DOHH2 (cell line): ENCODE results near the gene TUBB4B.

Source experiments
- H3F3A ChIP-seq: fragments of 200-600 bp; sonication (generic), shearing (Covaris generic); 2 replicates; pipeline ENCODE4 v1.6.0; 2016; ENCODE audit warnings: antibody characterized with exemption, mild to moderate bottlenecking; ENCODE audit not compliant: control insufficient read depth, insufficient read depth
- H3K27ac ChIP-seq: fragments of 200-600 bp; sonication (generic); 2 replicates; pipeline ENCODE4 v1.5.1; 2014; ENCODE audit warnings: low read depth, mild to moderate bottlenecking, low read length, moderate library complexity
- H3K27me3 ChIP-seq: fragments of 200-600 bp; sonication (generic); 2 replicates; pipeline ENCODE4 v1.6.1; 2014; ENCODE audit warnings: mild to moderate bottlenecking, low read length, mixed read lengths; ENCODE audit not compliant: control insufficient read depth
- H3K36me3 ChIP-seq: fragments of 200-600 bp; sonication (generic); 2 replicates; pipeline ENCODE4 v1.6.1; 2014; ENCODE audit warnings: mild to moderate bottlenecking, low read length, moderate library complexity, mixed read lengths; ENCODE audit not compliant: control insufficient read depth
- H3K4me1 ChIP-seq: fragments of 200-600 bp; sonication (generic); 2 replicates; pipeline ENCODE4 v1.6.1; 2014; ENCODE audit warnings: mild to moderate bottlenecking, low read length, mixed read lengths; ENCODE audit not compliant: control insufficient read depth
- H3K4me2 ChIP-seq: fragments of 200-600 bp; sonication (generic); 2 replicates; pipeline ENCODE4 v1.6.0; 2014; ENCODE audit warnings: mild to moderate bottlenecking, low read length, moderate library complexity
- H3K4me3 ChIP-seq: fragments of 200-600 bp; sonication (generic); 2 replicates; pipeline ENCODE4 v1.5.1; 2014; ENCODE audit warnings: mild to moderate bottlenecking, low read length, mixed read lengths
- H3K79me2 ChIP-seq: fragments of 200-600 bp; sonication (generic); 2 replicates; pipeline ENCODE4 v1.6.1; 2014; ENCODE audit warnings: mild to moderate bottlenecking, low read length, mixed read lengths; ENCODE audit not compliant: control insufficient read depth
- H3K9me2 ChIP-seq: fragments of 200-600 bp; sonication (generic); replicated peaks from 2 replicates; pipeline ENCODE4 v1.6.1; 2014; ENCODE audit warnings: mild to moderate bottlenecking, low read length, mixed read lengths; ENCODE audit not compliant: control insufficient read depth
- H3K9me3 ChIP-seq: fragments of 200-600 bp; sonication (generic); 2 replicates; pipeline ENCODE4 v1.6.1; 2014; ENCODE audit warnings: antibody characterized with exemption, low read length, mixed read lengths; ENCODE audit not compliant: control insufficient read depth, insufficient read depth
- H4K20me1 ChIP-seq: fragments of 200-600 bp; sonication (generic); 2 replicates; pipeline ENCODE4 v1.6.0; 2014; ENCODE audit warnings: low read depth, mild to moderate bottlenecking, antibody characterized with exemption, low read length, moderate library complexity; ENCODE audit not compliant: control insufficient read depth, insufficient read depth
- EZH2phosphoT487 ChIP-seq: fragments of 200-600 bp; sonication (generic); IDR thresholded peaks from 2 replicates; pipeline ENCODE4 v1.6.1; 2017; ENCODE audit warnings: borderline replicate concordance, mild to moderate bottlenecking, antibody characterized with exemption, low read length, moderate library complexity, mixed read lengths
- TF ChIP-seq, protein P1 (sequence below): fragments of 200-600 bp; sonication (generic); IDR thresholded peaks from one replicate; pipeline ENCODE4 v1.5.1; 2014; ENCODE audit warnings: antibody characterized with exemption, mild to moderate bottlenecking, low read depth, low read length; ENCODE audit not compliant: poor library complexity, severe bottlenecking

The TUBB4B gene

GRCh38 chr9:137218212-137218753 lies 22.8 kb upstream of the TUBB4B start:
- H3F3A ChIP-seq, result no peaks in the 10 kb centered on the region; the same call in 1 of the 2 replicates
- H3K27me3 ChIP-seq, result no peaks in the 10 kb centered on the region
- H3K4me1 ChIP-seq, result peaks cover 10% of the 10 kb centered on the region
- TF ChIP-seq, protein P1, sequence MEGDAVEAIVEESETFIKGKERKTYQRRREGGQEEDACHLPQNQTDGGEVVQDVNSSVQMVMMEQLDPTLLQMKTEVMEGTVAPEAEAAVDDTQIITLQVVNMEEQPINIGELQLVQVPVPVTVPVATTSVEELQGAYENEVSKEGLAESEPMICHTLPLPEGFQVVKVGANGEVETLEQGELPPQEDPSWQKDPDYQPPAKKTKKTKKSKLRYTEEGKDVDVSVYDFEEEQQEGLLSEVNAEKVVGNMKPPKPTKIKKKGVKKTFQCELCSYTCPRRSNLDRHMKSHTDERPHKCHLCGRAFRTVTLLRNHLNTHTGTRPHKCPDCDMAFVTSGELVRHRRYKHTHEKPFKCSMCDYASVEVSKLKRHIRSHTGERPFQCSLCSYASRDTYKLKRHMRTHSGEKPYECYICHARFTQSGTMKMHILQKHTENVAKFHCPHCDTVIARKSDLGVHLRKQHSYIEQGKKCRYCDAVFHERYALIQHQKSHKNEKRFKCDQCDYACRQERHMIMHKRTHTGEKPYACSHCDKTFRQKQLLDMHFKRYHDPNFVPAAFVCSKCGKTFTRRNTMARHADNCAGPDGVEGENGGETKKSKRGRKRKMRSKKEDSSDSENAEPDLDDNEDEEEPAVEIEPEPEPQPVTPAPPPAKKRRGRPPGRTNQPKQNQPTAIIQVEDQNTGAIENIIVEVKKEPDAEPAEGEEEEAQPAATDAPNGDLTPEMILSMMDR, result no peak
- no peak for TF ChIP-seq EZH2phosphoT487
- no peaks in the 10 kb centered on the region for H3K9me2 ChIP-seq
- H3K9me3 ChIP-seq, result no peaks in the 10 kb centered on the region
- H3K27ac ChIP-seq, result no peak overlapping the region
- H3K4me3 ChIP-seq, result no peak overlapping the region
- H4K20me1 ChIP-seq, result no peaks in the 10 kb centered on the region
- H3K36me3 ChIP-seq, result peaks cover 25% of the 10 kb centered on the region
- no peak overlapping the region for H3K4me2 ChIP-seq
- H3K79me2 ChIP-seq, result no peaks in the 10 kb centered on the region

- Histone ChIP-seq H3K9me3 (no peaks in the 10 kb centered on the region), H3K4me1 (peaks cover 10% of the 10 kb centered on the region), H3K79me2 (peaks cover 2% of the 10 kb centered on the region), H3F3A (no peaks in the 10 kb centered on the region; the same call in 1 of the 2 replicates), H4K20me1 (no peaks in the 10 kb centered on the region), H3K27me3 (no peaks in the 10 kb centered on the region), H3K4me2 (no peak overlapping the region), H3K36me3 (peaks cover 25% of the 10 kb centered on the region), H3K9me2 (no peaks in the 10 kb centered on the region), H3K4me3 (no peak overlapping the region), H3K27ac (no peak overlapping the region)
- TF ChIP-seq EZH2phosphoT487, result no peak
- TF ChIP-seq, protein P1, result no peak
These were observed 22.3 kb upstream of the TUBB4B start for GRCh38 chr9:137218754-137219271.

- no peak overlapping the region for H3K4me2 ChIP-seq
- no peak overlapping the region for H3K4me3 ChIP-seq
- H3K36me3 ChIP-seq, result peaks cover 18% of the 10 kb centered on the region
- H3K27me3 ChIP-seq, result no peaks in the 10 kb centered on the region
- H3K27ac ChIP-seq, result no peak overlapping the region
- no peaks in the 10 kb centered on the region for H4K20me1 ChIP-seq
- peaks cover 5% of the 10 kb centered on the region for H3K79me2 ChIP-seq
- H3K9me2 ChIP-seq, result no peaks in the 10 kb centered on the region
- TF ChIP-seq, protein P1, result no peak
- no peak for TF ChIP-seq EZH2phosphoT487
- peaks cover 20% of the 10 kb centered on the region for H3K4me1 ChIP-seq
- peaks cover 6% of the 10 kb centered on the region for H3F3A ChIP-seq
- no peaks in the 10 kb centered on the region for H3K9me3 ChIP-seq
These were observed 21.2 kb upstream of the TUBB4B start for GRCh38 chr9:137219757-137220316.
